NOMO-1 treated with DMSO at 0.1 percent for 48 hours (cell line): ENCODE data around the gene TMSB15C.

Source experiments
- DNase-seq: peaks from one replicate; lab custom pipeline; 2025; ENCODE audit not compliant: unreplicated experiment; lab: John Stamatoyannopoulos, UW

TMSB15C gene

DNA sequence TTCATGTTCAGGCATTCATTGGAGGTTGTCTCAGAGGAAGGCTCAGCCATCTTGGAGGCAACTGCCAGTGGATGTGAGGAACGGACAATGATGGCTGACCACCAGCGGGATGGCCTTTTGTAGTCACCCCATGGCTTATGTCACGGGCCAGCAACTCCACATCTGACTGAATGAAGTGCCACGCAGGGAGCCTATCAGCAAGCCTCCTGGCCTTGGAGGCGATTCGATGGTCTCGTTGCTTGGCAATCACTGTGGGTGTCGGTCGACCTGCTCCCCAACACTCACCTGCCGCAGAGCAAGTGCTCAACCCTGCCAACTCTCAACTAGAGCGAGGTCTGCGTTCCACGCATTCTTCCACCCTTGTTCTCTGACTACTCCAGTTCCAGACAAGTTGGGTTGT, 28.9 kb downstream of the TMSB15C start:
- no peak for DNase-seq

- no peak for DNase-seq
Observed at GRCh38 chrX:104045642-104046041, 30.4 kb downstream of the TMSB15C start.

DNA sequence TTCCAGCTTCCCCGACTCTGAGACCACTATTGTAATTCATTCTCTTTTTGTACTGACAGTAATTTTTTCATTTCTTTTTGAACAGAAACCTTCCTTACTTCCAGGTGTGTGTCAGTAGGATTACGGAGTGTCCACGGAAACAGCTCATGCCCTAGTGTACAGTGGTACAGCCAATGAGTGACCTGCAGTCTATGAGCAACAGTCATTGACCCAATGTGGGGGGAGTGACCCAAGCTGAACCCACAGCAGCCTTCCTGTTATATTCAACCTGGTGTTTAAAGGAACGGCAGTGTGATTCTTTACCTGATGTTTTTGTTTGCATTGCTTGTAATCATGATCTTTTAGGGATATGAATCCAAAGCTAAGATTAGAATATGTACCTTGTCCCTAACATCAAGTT, 35.0 kb downstream of the TMSB15C start:
- DNase-seq = no peak

GRCh38 chrX:104039689-104040505, 36.1 kb downstream of the TMSB15C start, which contains the start of gene H2BW2:
Gene H2BW2 (plus strand): TSS chrX:104039956. CDS start chrX:104039995, 39 bp downstream.
- no peak for DNase-seq
